C4-2B (cell line): Measurements from ENCODE around the gene ADGRE2.

Source experiments
- H3K27ac ChIP-seq: fragments of 450-650 bp; 2 replicates; pipeline ENCODE4 v1.5.1; 2017
- ZFX ChIP-seq: fragments of 450-650 bp; IDR thresholded peaks from 2 replicates; pipeline ENCODE4 v1.6.1; 2017
- TF ChIP-seq, protein P1 (sequence below): fragments of 450-650 bp; conservative IDR thresholded peaks from 2 replicates; pipeline ENCODE4 v1.5.1; 2017; ENCODE audit warnings: mild to moderate bottlenecking

ADGRE2 gene

DNA sequence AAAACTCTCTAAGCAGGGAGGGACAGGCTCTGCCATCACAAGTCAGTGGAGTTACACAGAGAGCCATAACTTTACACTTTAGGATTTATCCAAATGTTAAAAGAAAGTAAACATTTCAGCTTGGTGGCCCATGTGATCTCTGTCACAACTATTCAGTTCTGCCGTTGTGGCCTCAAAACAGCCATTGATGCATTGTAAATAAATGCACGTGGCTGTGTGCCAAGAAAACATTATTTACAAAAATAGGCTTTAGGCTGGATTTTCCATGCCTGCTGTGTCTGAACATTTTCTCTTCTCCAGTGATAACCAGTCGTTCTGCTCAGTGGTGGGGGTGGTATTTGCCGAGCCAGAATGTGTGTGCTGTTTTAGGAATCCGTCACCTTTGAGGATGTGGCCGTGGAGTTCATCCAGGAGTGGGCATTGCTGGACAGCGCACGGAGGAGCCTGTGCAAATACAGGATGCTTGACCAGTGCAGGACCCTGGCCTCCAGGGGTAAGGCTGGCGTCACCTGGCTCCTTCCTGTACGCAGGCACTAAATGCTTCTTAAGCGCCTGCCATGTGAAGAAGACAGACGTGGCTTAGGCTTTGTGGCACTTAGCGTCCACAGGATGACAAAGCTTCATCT, 83.6 kb downstream of the ADGRE2 start:
- TF ChIP-seq, protein P1, sequence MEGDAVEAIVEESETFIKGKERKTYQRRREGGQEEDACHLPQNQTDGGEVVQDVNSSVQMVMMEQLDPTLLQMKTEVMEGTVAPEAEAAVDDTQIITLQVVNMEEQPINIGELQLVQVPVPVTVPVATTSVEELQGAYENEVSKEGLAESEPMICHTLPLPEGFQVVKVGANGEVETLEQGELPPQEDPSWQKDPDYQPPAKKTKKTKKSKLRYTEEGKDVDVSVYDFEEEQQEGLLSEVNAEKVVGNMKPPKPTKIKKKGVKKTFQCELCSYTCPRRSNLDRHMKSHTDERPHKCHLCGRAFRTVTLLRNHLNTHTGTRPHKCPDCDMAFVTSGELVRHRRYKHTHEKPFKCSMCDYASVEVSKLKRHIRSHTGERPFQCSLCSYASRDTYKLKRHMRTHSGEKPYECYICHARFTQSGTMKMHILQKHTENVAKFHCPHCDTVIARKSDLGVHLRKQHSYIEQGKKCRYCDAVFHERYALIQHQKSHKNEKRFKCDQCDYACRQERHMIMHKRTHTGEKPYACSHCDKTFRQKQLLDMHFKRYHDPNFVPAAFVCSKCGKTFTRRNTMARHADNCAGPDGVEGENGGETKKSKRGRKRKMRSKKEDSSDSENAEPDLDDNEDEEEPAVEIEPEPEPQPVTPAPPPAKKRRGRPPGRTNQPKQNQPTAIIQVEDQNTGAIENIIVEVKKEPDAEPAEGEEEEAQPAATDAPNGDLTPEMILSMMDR: no peak
- TF ChIP-seq ZFX: no peak
- H3K27ac ChIP-seq: no peak overlapping the region

DNA sequence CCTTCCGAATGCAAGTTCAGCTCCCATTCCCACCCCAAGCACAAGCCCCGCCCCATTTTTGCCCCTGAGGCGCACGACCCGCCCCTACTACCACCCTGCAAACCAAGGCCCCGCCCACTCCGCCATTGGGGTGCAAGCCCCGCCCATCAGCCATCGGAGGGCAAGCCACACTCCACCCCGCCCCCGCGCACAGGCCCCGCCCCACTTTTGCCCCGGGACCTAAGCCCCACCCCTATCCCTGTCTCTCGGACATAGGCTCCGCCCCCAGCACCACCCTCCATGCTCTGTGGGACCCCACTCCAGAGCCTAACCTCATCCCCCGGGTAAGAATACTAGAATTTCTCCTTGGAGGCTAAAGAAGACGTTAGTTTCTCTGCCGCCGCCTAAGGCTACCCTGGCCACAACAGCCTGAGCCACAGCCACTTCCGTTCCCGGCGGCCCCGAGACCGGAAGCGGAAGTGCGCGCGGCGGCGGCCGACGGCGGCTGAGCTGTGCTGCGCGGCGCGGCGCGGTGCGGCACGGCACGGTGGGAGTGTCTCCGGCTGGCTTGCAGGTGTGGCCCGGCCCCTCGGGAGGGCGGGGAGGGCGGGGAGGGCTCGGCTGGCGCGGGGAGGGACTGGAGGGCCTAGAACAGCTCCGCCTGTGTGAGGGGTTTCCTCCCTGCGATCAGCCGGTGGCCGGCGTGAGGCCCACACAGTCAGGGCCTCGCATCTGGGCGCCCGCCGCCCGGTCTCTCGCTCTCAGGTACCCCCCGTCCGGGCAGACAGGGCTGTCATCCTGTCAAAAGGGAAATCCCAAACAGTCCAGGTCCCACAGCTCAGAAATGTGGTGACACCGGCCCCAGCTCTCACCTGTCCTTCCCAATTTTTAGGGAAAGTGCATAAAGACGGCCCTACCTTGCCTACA, 88.5 kb downstream of the ADGRE2 start, which contains the start of gene ZNF333:
Gene ZNF333 (plus strand): TSS at position 451 of the 906 bp plus-strand sequence. CDS start 3,444 bp downstream, outside the sequence.
- H3K27ac ChIP-seq: peak within 1 kb of the TSS; percentile 81
- peak; percentile 72; the same call in 1 of the 2 replicates for TF ChIP-seq ZFX
- TF ChIP-seq, protein P1: no peak

DNA sequence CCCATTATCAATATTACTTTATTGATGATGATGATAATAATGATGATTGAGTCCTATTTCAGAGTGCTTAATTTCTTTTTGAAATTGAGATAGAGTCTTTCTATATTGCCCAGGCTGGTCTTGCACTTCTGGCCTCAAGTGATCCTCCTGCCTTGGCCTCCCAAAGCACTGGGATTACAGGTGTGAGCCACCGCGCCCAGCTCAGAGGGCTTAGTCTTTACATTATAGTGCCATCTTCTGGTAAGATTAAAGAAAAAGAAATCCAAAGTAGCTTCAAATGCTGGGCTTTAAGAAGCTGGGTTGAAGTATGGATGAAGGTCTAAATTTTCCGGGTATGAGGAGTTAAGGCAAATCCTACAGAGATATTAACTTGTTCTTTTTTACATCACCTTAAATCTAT, 91.9 kb downstream of the ADGRE2 start:
- TF ChIP-seq ZFX: no peak
- TF ChIP-seq, protein P1: peak; percentile 67
- no peak overlapping the region for H3K27ac ChIP-seq

DNA sequence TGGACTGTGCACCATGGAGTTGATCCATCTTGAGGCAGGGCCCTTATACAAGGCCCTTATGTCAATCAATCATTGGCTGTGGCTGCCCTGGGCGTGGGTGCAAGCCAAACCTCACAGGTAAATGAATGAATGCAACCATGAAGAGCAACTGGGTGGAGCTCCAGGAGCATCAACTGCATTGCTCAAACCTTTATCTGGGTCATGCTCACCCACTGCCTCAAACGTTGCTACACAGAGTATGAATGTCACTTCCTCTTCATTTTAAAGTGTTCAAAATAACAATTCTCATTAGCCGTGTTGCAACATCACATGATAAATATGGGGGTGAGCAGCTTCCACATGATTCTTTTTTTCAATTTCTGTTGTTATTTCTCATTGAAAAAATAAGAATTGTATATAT, 94.9 kb downstream of the ADGRE2 start:
- TF ChIP-seq, protein P1: no peak
- H3K27ac ChIP-seq: no peak overlapping the region
